MCF 10A (cell line): ENCODE results near the gene KCNT1. TPM values are rescaled to one million over a fixed set of nuclear protein-coding genes. Genes with fewer than 3 reads are reported as not detected.
A peak's percentile ranks its signal among the peaks of the same experiment; 100 is the strongest.

Source experiments
- BruUV-seq: library from RNA; stranded (reverse); fragments of 400-500 nt; replicated peaks from 2 replicates; lab custom pipeline; 2021; lab: Mats Ljungman, UMichigan
- CTCF ChIA-PET: fragments of 300-600 bp; sonication (Branson Sonifier 250); formaldehyde crosslinking; extraction: SDS; loops from one replicate; lab custom pipeline; 2021; ENCODE audit warnings: antibody characterized with exemption, inconsistent platforms; lab: Yijun Ruan, JAX
- POLR2A ChIA-PET: fragments of 300-600, 350-650 bp; sonication (Branson Sonifier 250); formaldehyde crosslinking; extraction: SDS; loops from one replicate; lab custom pipeline; 2020; ENCODE audit warnings: antibody characterized with exemption, inconsistent platforms; lab: Yijun Ruan, JAX
- DNase-seq: peaks from one replicate; pipeline ENCODE4 v3.0.0-alpha.2; 2018; ENCODE audit not compliant: unreplicated experiment
- H3K27ac Mint-ChIP-seq: one replicate; pipeline ENCODE4 v1.8.0; 2022; ENCODE audit warnings: mild to moderate bottlenecking, low read depth, mixed read lengths; ENCODE audit not compliant: unreplicated experiment
- H3K27me3 Mint-ChIP-seq: one replicate; pipeline ENCODE4 v1.8.0; 2022; ENCODE audit warnings: mixed read lengths; ENCODE audit not compliant: insufficient read depth, unreplicated experiment
- H3K36me3 Mint-ChIP-seq: one replicate; pipeline ENCODE4 v1.8.0; 2022; ENCODE audit warnings: mild to moderate bottlenecking, moderate library complexity, mixed read lengths; ENCODE audit not compliant: insufficient read depth, unreplicated experiment
- H3K4me1 Mint-ChIP-seq: one replicate; pipeline ENCODE4 v1.8.0; 2022; ENCODE audit warnings: mixed read lengths; ENCODE audit not compliant: insufficient read depth, unreplicated experiment
- H3K4me3 Mint-ChIP-seq: one replicate; pipeline ENCODE4 v1.8.0; 2022; ENCODE audit warnings: mild to moderate bottlenecking, moderate library complexity, mixed read lengths; ENCODE audit not compliant: unreplicated experiment
- H3K9me3 Mint-ChIP-seq: one replicate; pipeline ENCODE4 v1.8.0; 2022; ENCODE audit warnings: mixed read lengths; ENCODE audit not compliant: unreplicated experiment
- intact Hi-C: fragments of 100-400 bp; cut with micrococcal nuclease; formaldehyde crosslinking; loops from 2 replicates; pipeline ENCODE4 v1.14.1; 2022
- total RNA-seq: library from RNA; stranded (reverse); gene quantifications from 2 replicates; pipeline ENCODE4 v1.2.3, GENCODE V29; 2022
- TF ChIP-seq, protein P1 (sequence below): fragments of 200-600 bp; IDR thresholded peaks from one replicate; pipeline ENCODE4 v1.8.0; 2022; ENCODE audit warnings: antibody characterized with exemption, mild to moderate bottlenecking; ENCODE audit not compliant: unreplicated experiment

The KCNT1 gene
- total RNA-seq, 1 experiment from 2014 or later = not detected

DNA sequence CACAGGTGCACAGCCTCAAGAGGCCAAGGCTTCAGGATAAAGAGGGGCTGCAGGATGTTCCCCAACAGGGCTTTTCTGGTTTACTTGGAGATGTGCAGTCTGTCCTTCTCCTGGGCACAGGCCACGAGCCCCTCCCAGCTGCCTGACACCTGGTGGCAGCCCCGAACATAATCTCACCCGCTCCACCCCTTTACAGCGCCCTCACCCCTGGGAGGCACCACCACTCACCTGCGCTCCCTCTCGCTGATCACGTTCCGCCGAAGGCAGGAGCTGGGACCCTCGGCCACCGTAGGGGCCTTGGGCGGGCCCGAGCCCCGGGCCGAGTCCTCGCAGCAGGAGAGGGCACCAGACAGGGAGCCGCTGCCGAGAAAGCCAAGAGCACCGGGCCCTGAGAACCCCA lies 3.2 kb upstream of the KCNT1 start:
- intact Hi-C loops = no loop called here
- no TSS peak for BruUV-seq

DNA sequence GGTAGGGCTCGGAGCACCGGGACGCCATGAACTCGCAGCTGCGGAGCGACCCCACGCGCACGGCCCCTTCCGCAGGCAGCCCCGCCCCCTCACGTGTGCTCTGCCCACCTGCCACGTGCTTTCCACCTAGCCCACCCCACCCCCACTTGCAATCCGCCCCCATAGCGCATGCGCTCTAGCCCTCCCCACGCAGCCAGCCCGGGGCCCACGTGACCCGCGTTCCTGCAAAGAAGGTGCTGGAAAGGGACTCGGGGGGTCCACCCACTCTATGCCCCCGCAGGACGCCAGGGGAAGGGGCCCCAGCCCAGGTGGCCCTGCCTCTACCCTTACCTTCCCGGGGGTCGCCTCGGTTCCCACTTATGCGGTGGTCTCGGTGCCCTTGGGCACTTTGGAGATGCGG lies 2.5 kb upstream of the KCNT1 start, which contains the start of gene SOHLH1:
Gene SOHLH1 (minus strand): TSS at position 42 of the 400 bp plus-strand sequence. CDS start 14 bp downstream, at position 28.
- no peak within 1 kb of the TSS for H3K4me3 Mint-ChIP-seq
- H3K27ac Mint-ChIP-seq = no peak within 1 kb of the TSS
- TF ChIP-seq, protein P1, sequence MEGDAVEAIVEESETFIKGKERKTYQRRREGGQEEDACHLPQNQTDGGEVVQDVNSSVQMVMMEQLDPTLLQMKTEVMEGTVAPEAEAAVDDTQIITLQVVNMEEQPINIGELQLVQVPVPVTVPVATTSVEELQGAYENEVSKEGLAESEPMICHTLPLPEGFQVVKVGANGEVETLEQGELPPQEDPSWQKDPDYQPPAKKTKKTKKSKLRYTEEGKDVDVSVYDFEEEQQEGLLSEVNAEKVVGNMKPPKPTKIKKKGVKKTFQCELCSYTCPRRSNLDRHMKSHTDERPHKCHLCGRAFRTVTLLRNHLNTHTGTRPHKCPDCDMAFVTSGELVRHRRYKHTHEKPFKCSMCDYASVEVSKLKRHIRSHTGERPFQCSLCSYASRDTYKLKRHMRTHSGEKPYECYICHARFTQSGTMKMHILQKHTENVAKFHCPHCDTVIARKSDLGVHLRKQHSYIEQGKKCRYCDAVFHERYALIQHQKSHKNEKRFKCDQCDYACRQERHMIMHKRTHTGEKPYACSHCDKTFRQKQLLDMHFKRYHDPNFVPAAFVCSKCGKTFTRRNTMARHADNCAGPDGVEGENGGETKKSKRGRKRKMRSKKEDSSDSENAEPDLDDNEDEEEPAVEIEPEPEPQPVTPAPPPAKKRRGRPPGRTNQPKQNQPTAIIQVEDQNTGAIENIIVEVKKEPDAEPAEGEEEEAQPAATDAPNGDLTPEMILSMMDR = no peak
- H3K36me3 Mint-ChIP-seq = no peaks in the 10 kb centered on the region
- H3K4me1 Mint-ChIP-seq = no peaks in the 10 kb centered on the region
- DNase-seq = no peak
- intact Hi-C loops = no loop called here
- H3K27me3 Mint-ChIP-seq = no peaks in the 10 kb centered on the region
- CTCF ChIA-PET = no interaction called here
- POLR2A ChIA-PET = no interaction called here
- no peaks in the 10 kb centered on the region for H3K9me3 Mint-ChIP-seq
- BruUV-seq = no TSS peak

More for the DNA sequence above, 3.2 kb upstream of the KCNT1 start:
- H3K36me3 Mint-ChIP-seq = no peaks in the 10 kb centered on the region
- H3K4me1 Mint-ChIP-seq = no peaks in the 10 kb centered on the region
- no peak overlapping the region for H3K4me3 Mint-ChIP-seq
- no peaks in the 10 kb centered on the region for H3K27me3 Mint-ChIP-seq
- DNase-seq = no peak
- H3K27ac Mint-ChIP-seq = no peak overlapping the region
- CTCF ChIA-PET = no interaction called here
- POLR2A ChIA-PET = no interaction called here
- no peaks in the 10 kb centered on the region for H3K9me3 Mint-ChIP-seq
- TF ChIP-seq, protein P1 = no peak

GRCh38 chr9:135700525-135700924 lies 1.5 kb upstream of the KCNT1 start:
- BruUV-seq = no TSS peak
- H3K9me3 Mint-ChIP-seq = no peaks in the 10 kb centered on the region

DNA sequence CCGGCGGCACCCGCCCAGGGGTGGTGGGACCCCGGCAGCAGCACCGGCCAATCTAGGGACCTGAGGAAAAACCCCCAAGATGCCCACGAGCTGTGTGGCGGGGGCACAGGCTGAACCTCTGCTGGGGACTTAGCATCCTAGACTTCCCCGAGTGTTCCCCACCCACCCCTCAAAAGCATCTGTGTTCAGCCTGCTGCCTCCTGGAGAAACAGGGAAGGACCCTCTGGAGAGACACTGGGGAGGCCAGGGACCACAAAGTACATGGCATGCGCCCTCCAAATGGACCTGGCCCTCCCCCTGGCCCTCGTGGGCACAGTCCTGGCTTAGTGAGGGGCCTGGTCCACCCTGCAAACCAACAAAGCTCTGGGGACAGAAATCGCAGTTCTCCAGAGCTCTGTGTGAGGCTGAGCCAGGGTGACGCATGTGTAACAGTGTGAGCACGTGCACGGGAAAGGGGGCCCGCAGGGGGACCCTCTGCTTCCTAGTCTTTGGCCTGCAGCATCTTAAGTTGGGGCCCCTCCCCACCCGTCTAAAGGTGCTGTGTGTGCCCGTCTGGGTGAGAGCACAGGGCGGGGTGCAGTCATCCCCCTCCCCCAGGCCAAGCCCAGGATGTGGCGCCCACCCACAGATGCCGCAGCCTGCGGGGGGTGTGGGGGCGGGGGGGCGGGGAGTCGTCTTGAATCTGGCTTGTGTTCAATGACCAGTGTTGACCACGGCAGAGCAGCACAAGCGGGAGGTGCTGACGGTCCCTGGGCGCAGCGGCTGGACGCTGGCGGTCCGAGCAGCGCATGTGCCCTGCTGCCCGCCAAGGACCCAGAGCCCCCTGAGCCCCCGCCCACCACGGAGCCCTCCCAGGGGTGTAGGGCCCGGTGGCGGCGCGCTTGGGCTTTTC lies 672 bp upstream of the KCNT1 start:
- TF ChIP-seq, protein P1 = no peak
- intact Hi-C loops = loop anchor here (10.0 kb wide), 1 partner anchor 97 kb away; no protein-coding TSS in a partner anchor
- DNase-seq = no peak
- Mint-ChIP-seq H3K27me3 (no peaks in the 10 kb centered on the region), H3K4me1 (no peaks in the 10 kb centered on the region), H3K9me3 (no peaks in the 10 kb centered on the region), H3K36me3 (no peaks in the 10 kb centered on the region), H3K4me3 (no peak overlapping the region), H3K27ac (no peak overlapping the region)
- CTCF ChIA-PET = interaction anchor here (1.0 to 1.8 kb wide), 3 partner anchors 8 to 12 kb away, joined by 4 to 5 read pairs (median 5); no protein-coding TSS in a partner anchor
- POLR2A ChIA-PET = no interaction called here
- BruUV-seq = no TSS peak

More at GRCh38 chr9:135700525-135700924, 1.5 kb upstream of the KCNT1 start:
- CTCF ChIA-PET = interaction anchor here (0.6 kb wide), 1 partner anchor 486 kb away, joined by 5 read pairs; no protein-coding TSS in a partner anchor
- intact Hi-C loops = loop anchor here (10.0 kb wide), 1 partner anchor 96 kb away; no protein-coding TSS in a partner anchor
- Mint-ChIP-seq H3K36me3 (no peaks in the 10 kb centered on the region), H3K27me3 (no peaks in the 10 kb centered on the region), H3K27ac (no peak overlapping the region), H3K4me1 (no peaks in the 10 kb centered on the region), H3K4me3 (no peak overlapping the region)
- TF ChIP-seq, protein P1 = no peak
- POLR2A ChIA-PET = no interaction called here
- DNase-seq = peak; percentile 18
